ENCODE results near the gene SLC6A18. TPM values are rescaled to one million over a fixed set of nuclear protein-coding genes. Genes with fewer than 3 reads are reported as not detected.

Gene SLC6A18
- polyA plus RNA-seq, 1 of the 3 experiments (the other 2 are of a cell fraction): not detected

DNA sequence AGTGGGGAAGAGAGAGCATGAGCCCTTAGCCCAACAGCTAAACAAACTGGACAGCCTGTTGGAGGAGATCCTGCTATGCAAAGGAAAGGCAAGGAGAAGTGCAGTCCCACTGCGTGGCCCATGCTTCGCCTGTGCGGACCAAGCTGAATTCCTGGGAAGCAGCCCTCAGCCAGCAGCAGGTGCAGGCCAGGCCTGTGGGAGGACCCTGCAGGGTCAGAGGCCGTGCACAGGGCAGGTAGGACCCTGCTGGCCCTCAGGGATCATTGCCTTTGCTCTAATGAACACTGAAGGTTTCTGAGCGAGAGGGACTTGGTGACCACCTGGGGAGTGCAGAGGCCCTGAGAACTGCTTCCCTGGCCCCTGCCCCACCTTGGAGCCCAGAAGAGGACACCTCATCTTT, 29.7 kb upstream of the SLC6A18 start (continued):
- TF ChIP-seq IRF3 (IDR thresholded peaks at IDR 0.05; ENCODE audit: low read depth, low read length) (no peak), RCOR1 (IDR thresholded peaks at IDR 0.05; ENCODE audit: low read length) (no peak)

- Histone ChIP-seq H3K79me2 (ENCODE audit: insufficient read depth) (no peaks in the 10 kb centered on the region), H3K4me1 (ENCODE audit: control insufficient read depth in 1 of 2, insufficient read depth in 2 of 2, low read depth in 1 of 2, low read length in 1 of 2) (no peaks in the 10 kb centered on the region), H3K9ac (no peak overlapping the region), H4K20me1 (ENCODE audit: insufficient read depth) (no peaks in the 10 kb centered on the region), H3K36me3 (replicated peaks in 1 of 2; ENCODE audit: control insufficient read depth in 1 of 2, insufficient read depth in 2 of 2, low read length in 1 of 2) (no peaks in the 10 kb centered on the region), H2AFZ (ENCODE audit: low read depth) (no peak overlapping the region), H3K27me3 (ENCODE audit: insufficient read depth) (peaks cover 55% of the 10 kb centered on the region), H3F3A (replicated peaks; ENCODE audit: insufficient read depth) (no peaks in the 10 kb centered on the region), H3K9me3 (no peaks in the 10 kb centered on the region), H3K9me2 (no peaks in the 10 kb centered on the region), H3K4me3 (ENCODE audit: low read depth in 2 of 2, low read length in 1 of 2) (no peak overlapping the region), H3K27ac (ENCODE audit: low read depth in 2 of 2, low read length in 1 of 2) (no peak overlapping the region), H3K4me2 (no peak overlapping the region)
- POLR2A ChIA-PET: no interaction called here
- CTCF ChIA-PET: interaction anchor here (1.3 to 3.2 kb wide), 2 partner anchors 27 to 449 kb away, joined by 3 to 11 read pairs; no protein-coding TSS in a partner anchor
- no peak for DNase-seq
- 30% methylated on average over 6 of the region's 24 CpGs for WGBS (ENCODE audit: low lambda C conversion rate)
- no peak for TF ChIP-seq TEAD4 (IDR thresholded peaks at IDR 0.05; ENCODE audit: borderline replicate concordance, insufficient read depth)
- no peak for TF ChIP-seq REST (IDR thresholded peaks at IDR 0.05; ENCODE audit: low read depth, low read length)
- TF ChIP-seq NRF1 (IDR thresholded peaks at IDR 0.05; ENCODE audit: low read depth, low read length): no peak
- TF ChIP-seq, protein P1, sequence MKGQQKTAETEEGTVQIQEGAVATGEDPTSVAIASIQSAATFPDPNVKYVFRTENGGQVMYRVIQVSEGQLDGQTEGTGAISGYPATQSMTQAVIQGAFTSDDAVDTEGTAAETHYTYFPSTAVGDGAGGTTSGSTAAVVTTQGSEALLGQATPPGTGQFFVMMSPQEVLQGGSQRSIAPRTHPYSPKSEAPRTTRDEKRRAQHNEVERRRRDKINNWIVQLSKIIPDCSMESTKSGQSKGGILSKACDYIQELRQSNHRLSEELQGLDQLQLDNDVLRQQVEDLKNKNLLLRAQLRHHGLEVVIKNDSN (IDR thresholded peaks at IDR 0.05; ENCODE audit: borderline replicate concordance, low read depth): no peak
- TF ChIP-seq, protein P2, sequence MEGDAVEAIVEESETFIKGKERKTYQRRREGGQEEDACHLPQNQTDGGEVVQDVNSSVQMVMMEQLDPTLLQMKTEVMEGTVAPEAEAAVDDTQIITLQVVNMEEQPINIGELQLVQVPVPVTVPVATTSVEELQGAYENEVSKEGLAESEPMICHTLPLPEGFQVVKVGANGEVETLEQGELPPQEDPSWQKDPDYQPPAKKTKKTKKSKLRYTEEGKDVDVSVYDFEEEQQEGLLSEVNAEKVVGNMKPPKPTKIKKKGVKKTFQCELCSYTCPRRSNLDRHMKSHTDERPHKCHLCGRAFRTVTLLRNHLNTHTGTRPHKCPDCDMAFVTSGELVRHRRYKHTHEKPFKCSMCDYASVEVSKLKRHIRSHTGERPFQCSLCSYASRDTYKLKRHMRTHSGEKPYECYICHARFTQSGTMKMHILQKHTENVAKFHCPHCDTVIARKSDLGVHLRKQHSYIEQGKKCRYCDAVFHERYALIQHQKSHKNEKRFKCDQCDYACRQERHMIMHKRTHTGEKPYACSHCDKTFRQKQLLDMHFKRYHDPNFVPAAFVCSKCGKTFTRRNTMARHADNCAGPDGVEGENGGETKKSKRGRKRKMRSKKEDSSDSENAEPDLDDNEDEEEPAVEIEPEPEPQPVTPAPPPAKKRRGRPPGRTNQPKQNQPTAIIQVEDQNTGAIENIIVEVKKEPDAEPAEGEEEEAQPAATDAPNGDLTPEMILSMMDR (IDR thresholded peaks at IDR 0.05): no peak
- TF ChIP-seq FOSL2 (IDR thresholded peaks at IDR 0.05; ENCODE audit: borderline replicate concordance, low read depth): no peak
- TF ChIP-seq YY1 (IDR thresholded peaks at IDR 0.05; ENCODE audit: low read depth): no peak
- no peak for TF ChIP-seq RCOR1 (IDR thresholded peaks at IDR 0.05; ENCODE audit: low read length)
- no peak for TF ChIP-seq CHD2 (IDR thresholded peaks at IDR 0.05; ENCODE audit: low read length, partially characterized antibody)
- TF ChIP-seq, protein P3, sequence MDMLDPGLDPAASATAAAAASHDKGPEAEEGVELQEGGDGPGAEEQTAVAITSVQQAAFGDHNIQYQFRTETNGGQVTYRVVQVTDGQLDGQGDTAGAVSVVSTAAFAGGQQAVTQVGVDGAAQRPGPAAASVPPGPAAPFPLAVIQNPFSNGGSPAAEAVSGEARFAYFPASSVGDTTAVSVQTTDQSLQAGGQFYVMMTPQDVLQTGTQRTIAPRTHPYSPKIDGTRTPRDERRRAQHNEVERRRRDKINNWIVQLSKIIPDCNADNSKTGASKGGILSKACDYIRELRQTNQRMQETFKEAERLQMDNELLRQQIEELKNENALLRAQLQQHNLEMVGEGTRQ (IDR thresholded peaks at IDR 0.05; ENCODE audit: borderline replicate concordance, low read depth, low read length): no peak
- TF ChIP-seq POLR2AphosphoS5 (IDR thresholded peaks at IDR 0.05; ENCODE audit: low read depth, low read length): no peak
- no peak for TF ChIP-seq GATA2 (CRISPR knock-in tag; IDR thresholded peaks at IDR 0.05)
- TF ChIP-seq SIN3A (IDR thresholded peaks at IDR 0.05; ENCODE audit: borderline replicate concordance, low read depth, low read length): no peak
- TF ChIP-seq FOXJ3 (CRISPR knock-in tag; IDR thresholded peaks at IDR 0.05): no peak
- TF ChIP-seq MEF2A (IDR thresholded peaks at IDR 0.05; ENCODE audit: borderline replicate concordance, low read depth): no peak
- TF ChIP-seq JUND (IDR thresholded peaks at IDR 0.05): no peak
- no peak for TF ChIP-seq NFIC (IDR thresholded peaks at IDR 0.05; ENCODE audit: borderline replicate concordance)
- no peak for TF ChIP-seq ZBTB33 (IDR thresholded peaks at IDR 0.05; ENCODE audit: borderline replicate concordance, low read depth)
- TF ChIP-seq ELF1 (IDR thresholded peaks at IDR 0.05): no peak
- TF ChIP-seq RFX5 (IDR thresholded peaks at IDR 0.05; ENCODE audit: low read length): no peak
Observed at GRCh38 chr5:1195916-1196315, 29.3 kb upstream of the SLC6A18 start.

Measured in SK-N-SH (cell line).